Stimulated activated effector memory CD8-positive, alpha-beta T cell treated with anti-CD3 and anti-CD28 coated beads, Interleukin-12 subunit alpha, Interleukin-12 subunit beta, amount 100 ng/mL, for 72 hours (primary cell): ENCODE measurements around the gene TMEM54.

Experiments
- ATAC-seq: fragments of 150-1000 bp; cut with Tn5 transposase; 2 replicates; pipeline ENCODE4 v1.10.0; 2021
- DNase-seq, 2 donors: peaks; one replicate each; pipeline ENCODE4 v3.0.0; 2021 to 2022; ENCODE audit warnings: low spot score in 2 of 2
- H3K27ac Mint-ChIP-seq: one replicate; pipeline ENCODE4 v1.8.0; 2022; ENCODE audit warnings: mild to moderate bottlenecking, mixed read lengths
- H3K36me3 Mint-ChIP-seq: one replicate; pipeline ENCODE4 v1.8.0; 2022; ENCODE audit warnings: mild to moderate bottlenecking, mixed read lengths
- H3K4me1 Mint-ChIP-seq: one replicate; pipeline ENCODE4 v1.8.0; 2022; ENCODE audit warnings: mixed read lengths
- H3K4me3 Mint-ChIP-seq: one replicate; pipeline ENCODE4 v1.8.0; 2022; ENCODE audit warnings: mild to moderate bottlenecking, mixed read lengths
- H3K9me3 Mint-ChIP-seq: one replicate; pipeline ENCODE4 v1.8.0; 2022; ENCODE audit warnings: mixed read lengths

Gene TMEM54

DNA sequence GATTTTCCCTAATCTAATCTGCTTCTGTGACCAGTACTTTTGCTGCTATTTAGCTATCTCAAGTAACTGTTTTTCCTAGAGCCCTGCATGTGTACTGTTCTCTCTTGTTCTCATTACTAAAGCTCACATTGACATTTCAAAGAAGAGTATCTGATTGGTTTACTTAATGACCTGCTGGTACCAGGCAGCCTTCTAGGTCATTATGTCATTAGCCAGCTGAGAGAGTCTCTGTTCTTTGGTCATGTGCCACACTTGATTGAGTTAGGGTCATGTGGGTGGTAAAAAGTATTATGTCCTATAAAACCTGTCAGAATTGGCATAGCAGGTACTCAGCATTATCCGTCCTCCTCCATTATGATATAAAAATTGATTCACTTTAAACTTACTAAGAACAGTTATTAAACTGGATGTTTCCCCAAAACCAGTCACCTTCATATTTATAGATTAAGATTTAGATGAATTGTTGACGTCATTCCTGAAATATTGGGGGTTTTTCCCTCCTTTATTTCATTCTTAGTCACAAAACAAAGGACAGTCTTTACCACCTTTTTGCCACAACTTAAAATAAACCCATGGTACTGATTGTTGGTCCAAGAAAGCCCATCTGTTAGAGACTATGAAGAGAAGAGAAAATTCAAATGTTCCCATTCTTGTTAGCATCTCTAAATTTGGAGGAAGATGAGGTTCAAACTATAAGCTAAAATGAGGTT lies 52.7 kb downstream of the TMEM54 start:
- H3K27ac Mint-ChIP-seq: no peak overlapping the region
- H3K4me1 Mint-ChIP-seq: peaks cover 8% of the 10 kb centered on the region
- no peak for ATAC-seq
- no peaks in the 10 kb centered on the region for H3K9me3 Mint-ChIP-seq
- H3K4me3 Mint-ChIP-seq: no peak overlapping the region
- peaks cover 39% of the 10 kb centered on the region for H3K36me3 Mint-ChIP-seq
- no peak for DNase-seq
